Ovary (tissue), 9 donors: Measurements from ENCODE around the gene CLCN5. TPM values are rescaled to one million over a fixed set of nuclear protein-coding genes. Genes with fewer than 3 reads are reported as not detected.

Experiments used
- DNase-seq, 5 donors: peaks; one replicate each; pipeline ENCODE4 v3.0.0-alpha.2; 2019 to 2020
- H3K27ac ChIP-seq, 2 donors: fragments of 200-600 bp; one replicate each; pipeline versions ENCODE4 v1.5.1 to v1.8.0; 2019 to 2022
- H3K27me3 ChIP-seq: fragments of 200-600 bp; one replicate; pipeline ENCODE4 v1.8.0; 2022
- H3K36me3 ChIP-seq: fragments of 200-600 bp; sonication (generic); one replicate; pipeline ENCODE4 v1.5.1; 2019
- H3K4me1 ChIP-seq: one replicate; pipeline ENCODE4 v1.8.1; 2013; ENCODE audit warnings: mild to moderate bottlenecking, moderate library complexity; ENCODE audit not compliant: insufficient read depth
- H3K4me3 ChIP-seq: fragments of 200-600 bp; sonication (generic); one replicate; pipeline ENCODE4 v1.5.1; 2017
- H3K9me3 ChIP-seq, 2 donors: fragments of 200-600 bp in 1 of 2; sonication (generic) in 1 of 2; one replicate each; pipeline versions ENCODE4 v1.5.1 to v1.8.1; 2013 to 2019; ENCODE audit warnings: mild to moderate bottlenecking in 1 of 2, moderate library complexity in 1 of 2
- EP300 ChIP-seq: sonication (generic); formaldehyde crosslinking; IDR thresholded peaks from one replicate; pipeline ENCODE4 v1.6.1; 2017; ENCODE audit warnings: antibody characterized with exemption
- POLR2A ChIP-seq: fragments of 450-650 bp; IDR thresholded peaks from one replicate; pipeline ENCODE4 v1.6.1; 2017; ENCODE audit warnings: antibody characterized with exemption, mild to moderate bottlenecking, moderate library complexity
- WGBS, 3 donors: extraction: QIAGEN DNeasy Blood & Tissue Kit in 1 of 3; methylation state at CpG; one replicate each; pipeline versions ENCODE4 v1.1.5 to v1.1.7; 2013 to 2017; 5-methylcytosine and 5-hydroxymethylcytosine counted together
- intact Hi-C, 4 donors: fragments of 100-400 bp; cut with DNase I; formaldehyde crosslinking; loops; one replicate each; pipeline versions ENCODE4 v1.11.0 to v1.15.1; 2022 to 2023
- polyA plus RNA-seq, 2 donors: library from polyadenylated mRNA; stranded (reverse); fragments of 200-250 nt in 1 of 2; fragments of 350-450 nt in 1 of 2; fragmentation: Illumina TruSeq in 1 of 2; extraction: RNeasy Lipid Tissue Mini Kit (QIAGEN cat#74804) in 1 of 2; gene quantifications; one replicate each; pipeline ENCODE4 v1.2.3, GENCODE V29; 2013 to 2014
- total RNA-seq, 7 donors: library from RNA; depleted of rRNA in 2 of 7; stranded (reverse); fragments of >200 nt in 2 of 7; fragmentation: NEBNext Ultra II Directional in 3 of 7; extraction: Animal tissue kit (Norgen Biotek cat#: 25700) in 3 of 7; gene quantifications; one replicate each; pipeline versions ENCODE4 v1.1.0 to v1.2.4, GENCODE V29; 2016 to 2023
- TF ChIP-seq, protein P1 (sequence below), 3 donors: fragments of 450-650 bp in 2 of 3; fragments of 200-600 bp in 1 of 3; IDR thresholded peaks; one replicate each; pipeline versions ENCODE4 v1.5.1 to v1.8.0; 2016 to 2022; ENCODE audit warnings: antibody characterized with exemption in 3 of 3, mild to moderate bottlenecking in 1 of 3
- donor health status: DM: no; HTN: no; CAD: no; lungs with moderate emphysema.
- donor health status: DM: no; HTN: no; CAD: no.
- donor health status: Bipolar disorder and iron deficiency.
- donor health status: DM: yes; HTN: yes; CAD: no.
- donor health status: DM: no; HTN: no; CAD: no.
- donor health status: DM: yes; HTN: yes; CAD: no.

CLCN5 gene
- total and polyA plus RNA-seq, 9 donors, result 1.4 to 26.5 (median 16.2) TPM

DNA sequence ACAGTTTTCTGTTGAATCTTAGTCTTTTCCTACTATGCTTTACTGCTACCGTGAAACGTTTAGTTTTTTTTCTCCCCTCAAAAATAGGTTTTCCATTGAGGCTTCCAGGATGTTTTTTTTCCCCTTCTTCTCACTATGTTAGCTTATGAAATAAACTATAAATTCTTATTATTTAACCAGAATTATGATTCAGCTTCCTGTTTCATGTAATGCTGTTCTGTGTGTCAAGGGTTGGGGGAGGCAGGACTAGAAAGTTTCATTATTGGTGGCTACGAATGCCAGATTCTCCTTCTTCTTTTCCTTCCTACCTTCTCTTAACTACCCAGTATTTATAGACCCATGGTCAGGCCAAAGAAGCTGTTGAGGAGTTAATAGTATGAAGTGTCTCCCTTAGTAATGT is 11.8 kb downstream of the CLCN5 start:
- intact Hi-C loops, result no loop called here
- TF ChIP-seq POLR2A (no peak), EP300 (no peak)
- TF ChIP-seq, protein P1, sequence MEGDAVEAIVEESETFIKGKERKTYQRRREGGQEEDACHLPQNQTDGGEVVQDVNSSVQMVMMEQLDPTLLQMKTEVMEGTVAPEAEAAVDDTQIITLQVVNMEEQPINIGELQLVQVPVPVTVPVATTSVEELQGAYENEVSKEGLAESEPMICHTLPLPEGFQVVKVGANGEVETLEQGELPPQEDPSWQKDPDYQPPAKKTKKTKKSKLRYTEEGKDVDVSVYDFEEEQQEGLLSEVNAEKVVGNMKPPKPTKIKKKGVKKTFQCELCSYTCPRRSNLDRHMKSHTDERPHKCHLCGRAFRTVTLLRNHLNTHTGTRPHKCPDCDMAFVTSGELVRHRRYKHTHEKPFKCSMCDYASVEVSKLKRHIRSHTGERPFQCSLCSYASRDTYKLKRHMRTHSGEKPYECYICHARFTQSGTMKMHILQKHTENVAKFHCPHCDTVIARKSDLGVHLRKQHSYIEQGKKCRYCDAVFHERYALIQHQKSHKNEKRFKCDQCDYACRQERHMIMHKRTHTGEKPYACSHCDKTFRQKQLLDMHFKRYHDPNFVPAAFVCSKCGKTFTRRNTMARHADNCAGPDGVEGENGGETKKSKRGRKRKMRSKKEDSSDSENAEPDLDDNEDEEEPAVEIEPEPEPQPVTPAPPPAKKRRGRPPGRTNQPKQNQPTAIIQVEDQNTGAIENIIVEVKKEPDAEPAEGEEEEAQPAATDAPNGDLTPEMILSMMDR (IDR thresholded peaks at IDR 0.05), result no peak
- WGBS, 3 donors, result 49 to 63% (median 60%) methylated on average over 3 of the region's 3 CpGs
- Histone ChIP-seq H3K4me3 (no peak overlapping the region), H3K4me1 (no peaks in the 10 kb centered on the region), H3K9me3 (no peaks in the 10 kb centered on the region), H3K27me3 (no peaks in the 10 kb centered on the region), H3K27ac (no peak overlapping the region), H3K36me3 (no peaks in the 10 kb centered on the region)
- DNase-seq, result no peak

DNA sequence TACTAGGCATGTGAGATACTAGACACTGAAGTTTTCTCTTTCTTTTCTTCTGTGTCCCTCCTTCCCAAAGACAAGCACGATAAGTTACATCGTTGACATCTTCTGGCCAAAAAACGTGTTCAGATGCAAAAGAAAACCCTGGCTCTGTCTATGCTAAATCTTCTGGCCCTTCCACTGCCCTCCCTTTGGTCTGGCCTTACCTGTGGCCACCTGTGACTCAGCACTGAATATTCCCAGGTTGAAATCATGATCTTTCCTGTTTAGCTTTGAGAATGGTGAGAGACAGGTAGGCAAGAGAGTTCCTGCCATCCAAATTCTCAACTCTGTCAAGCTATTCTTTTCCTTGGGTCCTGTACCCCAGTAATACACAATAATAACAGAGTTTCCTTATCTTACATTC is 12.3 kb downstream of the CLCN5 start:
- no peak for TF ChIP-seq POLR2A
- TF ChIP-seq EP300, result no peak
- TF ChIP-seq, protein P1 (IDR thresholded peaks at IDR 0.05), result no peak
- Histone ChIP-seq H3K27ac (no peak overlapping the region), H3K27me3 (no peaks in the 10 kb centered on the region), H3K4me3 (no peak overlapping the region), H3K9me3 (no peaks in the 10 kb centered on the region), H3K36me3 (no peaks in the 10 kb centered on the region), H3K4me1 (no peaks in the 10 kb centered on the region)
- intact Hi-C loops, result no loop called here
- WGBS, 3 donors, result 67 to 77% (median 73%) methylated on average over 3 of the region's 3 CpGs
- no peak for DNase-seq

DNA sequence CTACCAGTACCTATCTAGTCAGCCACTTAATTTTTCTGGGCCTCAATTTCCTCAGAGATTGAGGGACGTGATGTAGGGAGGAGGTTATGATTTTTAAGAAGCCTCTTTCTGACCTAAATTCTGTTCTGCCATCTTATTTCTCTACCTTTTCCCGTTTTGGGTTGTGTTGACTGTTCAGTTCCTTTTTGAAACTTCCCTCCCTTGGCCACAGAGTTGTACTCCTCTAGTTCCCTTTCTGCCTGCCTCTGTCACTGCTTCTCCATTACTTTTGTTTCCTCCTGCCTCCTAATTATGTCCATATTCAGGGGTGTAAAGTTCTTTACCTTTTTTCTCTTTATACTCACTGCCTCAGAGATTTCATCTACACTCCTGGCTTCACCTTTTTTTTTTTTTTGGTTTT is 25.4 kb downstream of the CLCN5 start:
- intact Hi-C loops, result no loop called here
- no peak for TF ChIP-seq POLR2A
- TF ChIP-seq, protein P1 (IDR thresholded peaks at IDR 0.05), result no peak
- TF ChIP-seq EP300, result no peak
- no peaks in the 10 kb centered on the region for H3K9me3 ChIP-seq
- H3K4me3 ChIP-seq, result no peak overlapping the region
- WGBS, 3 donors, result 47 to 49% (median 48%) methylated on average over 2 of the region's 2 CpGs
- no peaks in the 10 kb centered on the region for H3K27me3 ChIP-seq
- no peak overlapping the region for H3K27ac ChIP-seq
- no peak for DNase-seq
- H3K4me1 ChIP-seq, result no peaks in the 10 kb centered on the region
- H3K36me3 ChIP-seq, result no peaks in the 10 kb centered on the region

DNA sequence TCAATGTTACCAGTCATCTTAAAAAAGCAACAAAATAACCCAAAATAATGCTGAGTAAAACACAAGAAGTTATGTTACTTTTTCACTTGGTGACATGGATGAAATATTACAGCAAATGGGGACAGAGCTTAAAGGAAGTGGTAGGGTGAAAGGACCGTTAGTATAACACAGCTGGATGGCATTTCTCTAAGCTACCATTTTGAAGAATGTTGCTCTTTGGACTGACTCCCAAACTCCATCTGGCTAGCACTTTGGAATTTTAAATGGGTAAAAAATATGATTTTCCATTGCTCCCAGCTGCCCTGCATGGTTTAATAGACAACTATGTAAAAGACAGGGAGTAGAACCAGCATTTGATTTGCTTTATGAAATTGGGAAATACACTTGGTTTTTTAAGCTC is 27.6 kb downstream of the CLCN5 start:
- Histone ChIP-seq H3K36me3 (no peaks in the 10 kb centered on the region), H3K4me1 (no peaks in the 10 kb centered on the region), H3K27me3 (no peaks in the 10 kb centered on the region), H3K9me3 (no peaks in the 10 kb centered on the region), H3K4me3 (no peak overlapping the region), H3K27ac (no peak overlapping the region)
- 35 to 53% (median 37%) methylated on average over 1 of the region's 1 CpG for WGBS, 3 donors
- TF ChIP-seq POLR2A (no peak), EP300 (no peak)
- TF ChIP-seq, protein P1 (IDR thresholded peaks at IDR 0.05), result no peak
- no peak for DNase-seq
- intact Hi-C loops, result no loop called here
